AG08396 (cell line): ENCODE data around the gene MCRIP2.
"Not testable (repeated sequence)": the region's sequence is repeated elsewhere in the genome, so short reads cannot be mapped to it uniquely, and the experiment has no call there.

Source experiments
- DNase-seq: peaks from one replicate; pipeline ENCODE4 v3.0.0; 2012; ENCODE audit warnings: low spot score, mixed read lengths

MCRIP2 gene

GRCh38 chr16:681746-682427, 40.3 kb downstream of the MCRIP2 start:
- DNase-seq, result no peak

- no peak for DNase-seq
Observed at GRCh38 chr16:682493-683395, 41.1 kb downstream of the MCRIP2 start.

- no peak for DNase-seq
Observed at GRCh38 chr16:683396-684070, 41.9 kb downstream of the MCRIP2 start.

- DNase-seq, result peak; percentile 95
Observed at GRCh38 chr16:684071-684794, 42.6 kb downstream of the MCRIP2 start, which contains the start of gene JMJD8. JMJD8 (minus strand) TSS chr16:684334; CDS start chr16:684319, 15 bp downstream.

GRCh38 chr16:684961-685696, 43.5 kb downstream of the MCRIP2 start:
- DNase-seq, result no peak

GRCh38 chr16:685967-686366, 44.3 kb downstream of the MCRIP2 start:
- peak; percentile 69 for DNase-seq

GRCh38 chr16:686459-687260, 45.0 kb downstream of the MCRIP2 start:
- no peak for DNase-seq

- DNase-seq, result no peak
Observed at GRCh38 chr16:687499-687898, 45.9 kb downstream of the MCRIP2 start.

GRCh38 chr16:689175-689897, 47.7 kb downstream of the MCRIP2 start:
- no peak for DNase-seq

- not testable (repeated sequence) for DNase-seq
Observed at GRCh38 chr16:691242-691641, 49.6 kb downstream of the MCRIP2 start.

- no peak for DNase-seq
Observed at GRCh38 chr16:692356-693108, 50.9 kb downstream of the MCRIP2 start.

- DNase-seq, result no peak
Observed at GRCh38 chr16:693364-693763, 51.7 kb downstream of the MCRIP2 start.

- DNase-seq, result no peak
Observed at GRCh38 chr16:693766-694165, 52.1 kb downstream of the MCRIP2 start.

GRCh38 chr16:694187-694862, 52.7 kb downstream of the MCRIP2 start:
- no peak for DNase-seq

GRCh38 chr16:694863-695354, 53.3 kb downstream of the MCRIP2 start:
- no peak for DNase-seq

- DNase-seq, result no peak
Observed at GRCh38 chr16:695355-696089, 53.9 kb downstream of the MCRIP2 start.
